RWPE2 (cell line): ENCODE measurements around the gene ZNF222.

Experiments
- ATAC-seq: fragments of 200-7000 bp; cut with Tn5 transposase; 3 replicates; pipeline ENCODE4 v1.9.1; 2021; ENCODE audit warnings: low read depth
- DNase-seq: peaks from one replicate; pipeline ENCODE4 v3.0.0-alpha.2; 2020; ENCODE audit warnings: low spot score
- H3K27ac ChIP-seq: fragments of 450-650 bp; 2 replicates; pipeline ENCODE4 v1.5.1; 2017; ENCODE audit warnings: mild to moderate bottlenecking; ENCODE audit not compliant: poor library complexity, severe bottlenecking
- H3K27me3 ChIP-seq: fragments of 250-450 bp; sonication (Bioruptor Pico); 2 replicates; pipeline ENCODE4 v1.5.1; 2021; ENCODE audit warnings: mild to moderate bottlenecking, moderate library complexity; ENCODE audit not compliant: insufficient read depth, poor library complexity, severe bottlenecking
- H3K36me3 ChIP-seq: fragments of 250-450 bp; sonication (Bioruptor Pico); 2 replicates; pipeline ENCODE4 v1.5.1; 2020; ENCODE audit warnings: low read depth, mild to moderate bottlenecking, moderate library complexity
- H3K4me1 ChIP-seq: fragments of 250-450 bp; sonication (Bioruptor Pico); 2 replicates; pipeline ENCODE4 v1.5.1; 2021; ENCODE audit warnings: mild to moderate bottlenecking, moderate library complexity; ENCODE audit not compliant: insufficient read depth, poor library complexity, severe bottlenecking
- H3K4me3 ChIP-seq: fragments of 250-450 bp; sonication (Bioruptor Pico); 2 replicates; pipeline ENCODE4 v1.5.1; 2021; ENCODE audit warnings: mild to moderate bottlenecking, moderate library complexity; ENCODE audit not compliant: severe bottlenecking
- H3K9me3 ChIP-seq: fragments of 250-450 bp; sonication (Bioruptor Pico); 2 replicates; pipeline ENCODE4 v1.5.1; 2021; ENCODE audit warnings: mild to moderate bottlenecking, moderate library complexity; ENCODE audit not compliant: severe bottlenecking
- CTCF ChIP-seq: fragments of 450-650 bp; IDR thresholded peaks from one replicate; pipeline ENCODE4 v1.5.1; 2017; ENCODE audit warnings: mild to moderate bottlenecking, moderate library complexity; ENCODE audit not compliant: poor library complexity, severe bottlenecking

The ZNF222 gene

GRCh38 chr19:44061038-44061437, 35.9 kb downstream of the ZNF222 start:
- no peak for ATAC-seq

DNA sequence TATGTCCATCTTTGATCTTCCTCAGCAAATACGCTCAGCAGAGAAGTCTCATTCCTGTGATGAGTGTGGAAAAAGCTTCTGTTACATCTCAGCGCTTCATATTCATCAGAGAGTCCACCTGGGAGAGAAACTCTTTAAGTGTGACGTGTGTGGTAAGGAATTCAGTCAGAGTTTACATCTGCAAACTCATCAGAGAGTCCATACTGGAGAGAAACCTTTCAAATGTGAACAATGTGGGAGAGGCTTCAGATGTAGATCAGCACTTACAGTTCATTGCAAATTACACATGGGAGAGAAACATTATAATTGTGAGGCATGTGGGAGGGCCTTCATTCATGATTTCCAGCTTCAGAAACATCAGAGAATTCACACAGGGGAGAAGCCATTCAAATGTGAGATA, 41.1 kb downstream of the ZNF222 start:
- Histone ChIP-seq H3K9me3 (peaks cover 4% of the 10 kb centered on the region), H3K4me3 (no peak overlapping the region), H3K27me3 (no peaks in the 10 kb centered on the region), H3K4me1 (no peaks in the 10 kb centered on the region), H3K27ac (no peak overlapping the region), H3K36me3 (peaks cover 38% of the 10 kb centered on the region)
- no peak for DNase-seq
- no peak for TF ChIP-seq CTCF
- ATAC-seq = no peak

More at GRCh38 chr19:44061038-44061437, 35.9 kb downstream of the ZNF222 start:
- Histone ChIP-seq H3K4me3 (no peak overlapping the region), H3K4me1 (no peaks in the 10 kb centered on the region), H3K27ac (no peak overlapping the region), H3K27me3 (no peaks in the 10 kb centered on the region), H3K36me3 (peaks cover 45% of the 10 kb centered on the region), H3K9me3 (peaks cover 4% of the 10 kb centered on the region)
- no peak for DNase-seq
- TF ChIP-seq CTCF = no peak

DNA sequence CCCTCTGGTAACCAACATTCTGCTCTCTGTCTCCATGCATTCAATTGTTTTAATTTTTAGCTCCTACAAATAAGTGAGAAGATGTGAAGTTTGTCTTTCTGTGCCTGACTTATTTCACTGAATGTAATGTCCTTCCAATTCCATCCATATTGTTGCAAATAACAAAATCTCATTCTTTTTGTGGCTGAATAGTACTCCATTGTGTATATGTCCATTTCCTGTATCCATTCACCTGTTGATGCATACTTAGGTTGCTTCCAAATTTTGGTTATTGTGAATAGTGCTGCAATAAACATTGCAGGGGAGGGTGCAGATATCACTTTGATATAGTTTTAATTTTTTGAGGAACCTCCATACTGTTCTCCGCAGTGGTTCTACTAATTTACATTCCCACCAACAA, 44.2 kb downstream of the ZNF222 start:
- no peak overlapping the region for H3K27ac ChIP-seq
- peaks cover 4% of the 10 kb centered on the region for H3K9me3 ChIP-seq
- H3K4me1 ChIP-seq = no peaks in the 10 kb centered on the region
- peaks cover 21% of the 10 kb centered on the region for H3K36me3 ChIP-seq
- DNase-seq (no peak), ATAC-seq (no peak)
- H3K4me3 ChIP-seq = no peak overlapping the region
- no peak for TF ChIP-seq CTCF
- no peaks in the 10 kb centered on the region for H3K27me3 ChIP-seq

- Histone ChIP-seq H3K27me3 (no peaks in the 10 kb centered on the region), H3K4me3 (peak within 1 kb of the TSS; percentile 52), H3K27ac (peak within 1 kb of the TSS; percentile 2), H3K36me3 (peaks cover 5% of the 10 kb centered on the region), H3K4me1 (no peaks in the 10 kb centered on the region), H3K9me3 (no peaks in the 10 kb centered on the region)
- DNase-seq = peak; percentile 82
- no peak for TF ChIP-seq CTCF
- peak; percentile 98 for ATAC-seq
Measured at GRCh38 chr19:44071824-44072542, 46.8 kb downstream of the ZNF222 start, which contains the start of gene ZNF284. ZNF284 (plus strand) TSS chr19:44072159; CDS start chr19:44076390, 4,231 bp downstream.
